Hematopoietic multipotent progenitor cell treated with erythropoietin and hydrocortisone succinate and interleukin-3 and kit ligand, for 8 days (in vitro differentiated cells): ENCODE data around the gene IL17RE.
"Not testable (repeated sequence)": the region's sequence is repeated elsewhere in the genome, so short reads cannot be mapped to it uniquely, and the experiment has no call there.

Experiments used
- DNase-seq: peaks from one replicate; pipeline ENCODE4 v3.0.0-alpha.2; 2015

Gene IL17RE

DNA sequence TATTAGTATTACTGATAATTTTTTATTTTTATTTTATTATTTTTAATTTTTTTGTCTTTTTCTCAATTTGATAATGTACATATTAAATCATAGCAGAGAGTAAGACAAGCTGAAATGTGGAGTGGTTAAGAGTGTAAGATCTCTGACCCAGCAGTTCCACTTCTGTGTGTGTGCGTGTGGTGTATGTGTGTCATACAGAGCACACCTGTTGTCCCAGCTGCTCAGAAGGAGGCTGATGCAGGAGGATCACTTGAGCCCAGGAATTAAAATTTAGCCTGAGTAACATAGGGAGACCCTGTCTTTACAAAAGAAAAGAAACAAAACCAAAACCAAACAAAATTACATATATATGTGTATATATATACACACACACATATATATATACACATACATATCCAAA is 21.2 kb upstream of the IL17RE start:
- DNase-seq: no peak

DNA sequence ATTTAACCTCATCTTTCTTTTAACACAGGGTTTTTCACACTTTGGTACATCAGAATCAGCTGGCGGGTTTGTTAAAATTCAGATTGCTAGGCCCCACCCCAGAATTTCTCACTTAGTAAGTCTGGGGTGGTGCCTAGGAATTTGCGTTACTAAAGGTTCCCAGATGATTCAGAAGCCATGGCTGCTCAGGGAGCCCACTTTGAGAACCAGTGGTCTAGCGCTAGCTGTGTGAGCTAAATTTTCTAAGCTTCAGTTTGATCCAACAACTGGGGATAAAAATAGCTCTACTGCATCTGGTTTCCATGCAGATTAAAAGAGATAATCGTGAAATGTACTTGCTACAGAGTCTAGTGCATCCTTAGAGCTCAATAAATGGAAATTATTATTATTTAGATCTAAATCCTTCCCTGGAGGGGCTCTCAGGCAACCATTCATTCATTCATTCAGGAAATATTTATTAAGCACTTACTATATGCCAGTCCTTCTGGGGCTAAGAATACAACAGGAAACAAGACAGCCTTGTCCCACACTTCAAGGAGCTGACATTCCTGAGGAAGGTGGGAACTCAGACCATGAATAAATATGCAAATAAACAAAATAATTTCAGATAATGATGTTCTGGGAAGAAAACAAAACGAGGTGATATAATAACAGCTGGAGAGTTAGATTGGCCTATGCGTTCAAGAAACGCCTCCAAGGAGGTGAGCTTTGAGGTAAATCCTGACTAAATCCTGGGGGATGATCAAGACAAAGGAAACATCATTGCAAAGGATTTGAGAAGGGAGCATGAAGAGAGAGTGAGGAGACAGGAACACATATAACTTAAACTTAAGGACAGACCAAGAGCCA is 18.7 kb upstream of the IL17RE start:
- no peak for DNase-seq

- peak; percentile 66 for DNase-seq
Observed at GRCh38 chr3:9884555-9885165, 18.0 kb upstream of the IL17RE start.

GRCh38 chr3:9886328-9886727 is 16.3 kb upstream of the IL17RE start:
- no peak for DNase-seq

DNA sequence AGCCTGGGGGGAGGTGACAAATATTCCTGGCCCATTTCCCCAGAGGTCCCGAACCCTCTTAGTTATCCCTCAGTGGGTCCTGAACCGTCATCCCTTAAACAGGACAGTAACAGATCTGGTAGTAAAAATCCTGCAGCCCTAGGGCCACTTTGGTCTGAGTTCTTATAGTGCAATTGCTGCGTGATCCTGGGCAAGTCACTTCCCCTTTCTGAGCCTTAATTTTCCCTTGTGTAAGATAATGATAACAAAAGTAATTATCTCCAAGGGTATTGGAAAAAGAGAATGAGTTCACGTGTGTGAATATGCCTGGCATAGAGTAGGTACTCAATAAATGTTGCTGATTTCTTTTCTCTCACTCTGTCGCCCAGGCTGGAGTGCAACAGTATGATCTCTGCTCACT is 15.2 kb upstream of the IL17RE start:
- peak; percentile 27 for DNase-seq

DNA sequence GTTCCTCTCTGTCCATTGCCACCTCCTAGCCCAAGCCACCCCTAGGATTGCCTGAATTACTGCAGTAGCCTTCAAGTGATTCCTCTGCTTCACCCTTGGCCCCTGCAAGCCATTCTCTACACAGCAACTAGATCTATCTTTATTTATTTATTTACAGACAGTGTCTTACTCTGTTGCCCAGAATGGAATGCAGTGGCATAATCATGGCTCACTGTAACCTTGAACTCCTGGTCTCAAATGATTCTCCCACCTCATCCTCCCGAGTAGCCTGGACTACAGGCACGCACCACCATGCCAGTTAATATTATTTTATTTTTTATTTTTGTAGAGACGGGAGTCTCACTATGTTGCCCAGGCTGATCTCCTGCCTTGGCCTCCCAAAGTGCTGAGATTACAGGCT is 14.1 kb upstream of the IL17RE start:
- DNase-seq: no peak

GRCh38 chr3:9889405-9889804 is 13.2 kb upstream of the IL17RE start:
- no peak for DNase-seq

GRCh38 chr3:9890249-9891071 is 12.2 kb upstream of the IL17RE start, which contains the start of gene JAGN1:
Gene JAGN1 (plus strand): TSS chr3:9890610. CDS start chr3:9890723, 113 bp downstream.
- DNase-seq: peak; percentile 89

DNA sequence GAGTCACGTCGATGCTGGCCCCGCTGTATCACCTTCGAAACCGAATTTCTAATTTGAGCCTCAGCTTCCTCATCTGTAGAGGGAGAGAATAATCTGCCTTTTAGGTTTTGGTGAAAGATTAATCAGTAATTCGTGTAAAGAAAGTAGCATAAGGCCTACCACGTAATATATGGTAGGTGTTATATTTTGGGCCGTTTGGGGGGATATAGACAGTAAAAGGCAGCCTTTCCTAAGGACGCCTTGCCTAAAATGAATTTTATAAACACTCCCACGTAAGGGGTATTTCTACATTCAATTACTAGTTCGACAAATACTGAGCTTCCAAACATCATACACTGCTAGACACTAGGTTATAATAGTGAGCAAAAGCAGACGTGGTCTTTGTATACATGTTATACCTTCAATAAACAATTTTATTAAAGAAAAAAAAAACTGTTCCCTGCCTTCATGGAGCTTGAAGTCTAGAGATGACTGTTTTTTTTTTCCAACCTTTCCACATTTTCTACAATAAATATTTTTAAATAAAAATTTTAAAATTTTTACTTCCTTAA is 11.5 kb upstream of the IL17RE start:
- DNase-seq: no peak

- no peak for DNase-seq
Observed at GRCh38 chr3:9893739-9894138, 8.9 kb upstream of the IL17RE start.

- DNase-seq: not testable (repeated sequence)
Observed at GRCh38 chr3:9895715-9896114, 6.9 kb upstream of the IL17RE start.

GRCh38 chr3:9896755-9897407 is 5.8 kb upstream of the IL17RE start:
- not testable (repeated sequence) for DNase-seq

GRCh38 chr3:9897408-9898372 is 5.0 kb upstream of the IL17RE start:
- DNase-seq: peak; percentile 60

GRCh38 chr3:9898467-9899241 is 4.0 kb upstream of the IL17RE start:
- no peak for DNase-seq

- DNase-seq: no peak
Observed at GRCh38 chr3:9899289-9899791, 3.3 kb upstream of the IL17RE start.

GRCh38 chr3:9900965-9901415 is 1.7 kb upstream of the IL17RE start:
- DNase-seq: not testable (repeated sequence)

DNA sequence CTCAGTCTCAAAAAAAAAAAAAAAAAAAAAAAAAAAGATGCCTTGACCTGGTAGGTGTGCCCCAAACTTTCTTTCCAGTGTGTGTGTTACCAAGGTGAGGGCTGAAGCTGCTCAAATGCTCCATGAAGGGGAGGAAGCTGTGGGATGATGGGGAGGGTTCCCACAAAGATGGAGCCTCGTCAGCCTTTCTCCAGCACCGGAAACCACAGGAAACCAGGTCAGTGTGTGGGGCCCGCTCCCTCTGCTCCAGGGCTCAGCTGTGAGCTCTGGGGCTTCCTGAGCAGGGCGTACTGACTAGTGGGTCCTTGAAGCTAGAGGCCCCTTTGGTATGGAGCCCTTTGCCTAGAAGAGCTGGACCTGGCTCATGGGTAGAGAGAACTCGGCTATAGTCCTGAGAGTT is 681 bp upstream of the IL17RE start:
- no peak for DNase-seq

DNA sequence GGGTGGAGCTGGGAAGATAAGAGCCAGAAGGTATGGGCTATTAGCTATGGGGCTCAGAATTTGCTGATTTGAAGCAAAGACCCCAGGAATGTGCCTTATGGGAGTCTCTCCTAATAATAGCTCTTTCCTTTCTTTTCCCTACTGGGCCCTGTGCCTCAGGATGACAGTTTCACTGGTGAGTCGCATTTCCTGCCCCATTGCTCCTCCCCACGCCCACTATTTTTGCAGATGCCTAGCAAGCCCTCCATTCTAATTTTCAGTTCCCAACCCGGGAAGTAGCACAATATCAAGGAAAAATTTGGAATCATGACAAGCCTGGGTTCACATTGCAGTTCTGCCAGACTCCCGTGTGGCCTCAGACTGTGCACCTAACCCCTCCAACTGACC is 583 bp downstream of the IL17RE start:
- no peak for DNase-seq

DNA sequence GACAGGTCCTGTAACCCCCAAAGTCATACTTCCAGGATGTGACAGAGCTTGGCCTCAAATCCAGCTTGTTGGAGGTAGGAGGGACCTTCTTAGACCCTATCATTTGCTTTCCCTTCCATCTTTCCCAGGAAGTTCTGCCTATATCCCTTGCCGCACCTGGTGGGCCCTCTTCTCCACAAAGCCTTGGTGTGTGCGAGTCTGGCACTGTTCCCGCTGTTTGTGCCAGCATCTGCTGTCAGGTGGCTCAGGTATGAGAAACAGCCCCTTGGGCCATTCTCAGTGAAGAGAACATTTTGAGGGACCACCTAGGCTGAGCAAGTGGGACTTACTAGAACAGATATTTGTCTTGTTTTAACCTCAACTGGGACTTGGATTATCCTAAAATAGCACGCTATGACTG is 1.3 kb downstream of the IL17RE start:
- no peak for DNase-seq

GRCh38 chr3:9906480-9906879 is 3.8 kb downstream of the IL17RE start:
- no peak for DNase-seq
